Measurements from ENCODE around the gene PJA2.

Gene PJA2

GRCh38 chr5:109413458-109413857 lies 3.7 kb upstream of the PJA2 start:
- H3K27me3 ChIP-seq (ENCODE audit: control insufficient read depth in 3 of 3, insufficient read depth in 3 of 3, low read depth in 1 of 3, low read length in 3 of 3) = no peaks in the 10 kb centered on the region
- no peak overlapping the region for H3K18ac ChIP-seq (ENCODE audit: low read length)
- peaks cover 2 to 30% of the 10 kb centered on the region in 2 donors for H3K9me3 ChIP-seq (replicated peaks in 1 of 2; ENCODE audit: control insufficient read depth in 2 of 2, insufficient read depth in 1 of 2, low read depth in 1 of 2, low read length in 2 of 2)
- peaks cover 2% of the 10 kb centered on the region for H3K79me1 ChIP-seq (ENCODE audit: low read depth, low read length)
- DNase-seq (ENCODE audit: low spot score) = peak; percentile 39
- H3K4me1 ChIP-seq (ENCODE audit: control insufficient read depth in 2 of 2, insufficient read depth in 1 of 2, low read depth in 1 of 2, low read length in 2 of 2) = peaks cover 6 to 12% of the 10 kb centered on the region in 2 donors
- H3K23ac ChIP-seq (ENCODE audit: low read depth, low read length, poor library complexity) = no peak overlapping the region
- H3K9ac ChIP-seq (ENCODE audit: low read depth, low read length, poor library complexity) = no peak overlapping the region
- peak overlapping the region; percentile 70 for H3K27ac ChIP-seq (replicated peaks; ENCODE audit: low read length)
- no peaks in the 10 kb centered on the region for H3K36me3 ChIP-seq (replicated peaks in 1 of 2; ENCODE audit: control insufficient read depth in 2 of 2, insufficient read depth in 2 of 2, low read length in 2 of 2)
- no peak overlapping the region for H2AK5ac ChIP-seq (ENCODE audit: low read depth, low read length)
- no peak overlapping the region for H2BK5ac ChIP-seq (ENCODE audit: low read length)
- H2BK120ac ChIP-seq (ENCODE audit: low read depth, low read length) = no peak overlapping the region
- no peak overlapping the region for H3K4ac ChIP-seq (ENCODE audit: low read length)
- H3K14ac ChIP-seq (ENCODE audit: low read length) = no peak overlapping the region
- H3K4me2 ChIP-seq (ENCODE audit: insufficient read depth, low read length, poor library complexity, severe bottlenecking) = no peak overlapping the region
- H2AFZ ChIP-seq (ENCODE audit: low read length) = peak overlapping the region; percentile 16
- no peak overlapping the region for H4K8ac ChIP-seq (ENCODE audit: low read depth, low read length)
- H4K91ac ChIP-seq (ENCODE audit: low read depth, low read length, poor library complexity) = no peak overlapping the region
- no peak overlapping the region for H2BK15ac ChIP-seq (ENCODE audit: low read length)
- no peak overlapping the region for H3K4me3 ChIP-seq (ENCODE audit: low read length in 2 of 2)
- H2BK12ac ChIP-seq (ENCODE audit: low read length) = no peak overlapping the region

GRCh38 chr5:109412981-109413402 lies 3.2 kb upstream of the PJA2 start:
- H3K14ac ChIP-seq (ENCODE audit: low read length) = no peak overlapping the region
- no peak overlapping the region for H2BK5ac ChIP-seq (ENCODE audit: low read length)
- no peak overlapping the region for H3K9ac ChIP-seq (ENCODE audit: low read depth, low read length, poor library complexity)
- peaks cover 2 to 30% of the 10 kb centered on the region in 2 donors for H3K9me3 ChIP-seq (replicated peaks in 1 of 2; ENCODE audit: control insufficient read depth in 2 of 2, insufficient read depth in 1 of 2, low read depth in 1 of 2, low read length in 2 of 2)
- H2BK12ac ChIP-seq (ENCODE audit: low read length) = no peak overlapping the region
- H4K91ac ChIP-seq (ENCODE audit: low read depth, low read length, poor library complexity) = no peak overlapping the region
- no peak overlapping the region for H2AK5ac ChIP-seq (ENCODE audit: low read depth, low read length)
- H3K27me3 ChIP-seq (ENCODE audit: control insufficient read depth in 3 of 3, insufficient read depth in 3 of 3, low read depth in 1 of 3, low read length in 3 of 3) = no peaks in the 10 kb centered on the region
- peak overlapping the region; percentile 70 for H3K27ac ChIP-seq (replicated peaks; ENCODE audit: low read length)
- peaks cover 6 to 12% of the 10 kb centered on the region in 2 donors for H3K4me1 ChIP-seq (ENCODE audit: control insufficient read depth in 2 of 2, insufficient read depth in 1 of 2, low read depth in 1 of 2, low read length in 2 of 2)
- no peak overlapping the region for H2BK120ac ChIP-seq (ENCODE audit: low read depth, low read length)
- no peak overlapping the region for H3K23ac ChIP-seq (ENCODE audit: low read depth, low read length, poor library complexity)
- H3K4me2 ChIP-seq (ENCODE audit: insufficient read depth, low read length, poor library complexity, severe bottlenecking) = no peak overlapping the region
- H2BK15ac ChIP-seq (ENCODE audit: low read length) = no peak overlapping the region
- WGBS, 2 donors (ENCODE audit: extremely low coverage in 2 of 2, insufficient read length in 2 of 2, insufficient replicate concordance in 1 of 2) = no CpG with 5 or more reads among the region's 1 CpG
- no peak for DNase-seq (ENCODE audit: low spot score)
- H3K18ac ChIP-seq (ENCODE audit: low read length) = no peak overlapping the region
- H3K4ac ChIP-seq (ENCODE audit: low read length) = no peak overlapping the region
- peaks cover 2% of the 10 kb centered on the region for H3K79me1 ChIP-seq (ENCODE audit: low read depth, low read length)
- no peak overlapping the region for H2AFZ ChIP-seq (ENCODE audit: low read length)
- H3K4me3 ChIP-seq (ENCODE audit: low read length in 2 of 2) = no peak overlapping the region
- no peaks in the 10 kb centered on the region for H3K36me3 ChIP-seq (replicated peaks in 1 of 2; ENCODE audit: control insufficient read depth in 2 of 2, insufficient read depth in 2 of 2, low read length in 2 of 2)
- no peak overlapping the region for H4K8ac ChIP-seq (ENCODE audit: low read depth, low read length)

GRCh38 chr5:109411627-109412026 lies 1.9 kb upstream of the PJA2 start:
- Histone ChIP-seq H3K9ac (ENCODE audit: low read depth, low read length, poor library complexity) (no peak overlapping the region), H3K23ac (ENCODE audit: low read depth, low read length, poor library complexity) (no peak overlapping the region), H2BK12ac (ENCODE audit: low read length) (no peak overlapping the region), H3K79me1 (ENCODE audit: low read depth, low read length) (peaks cover 2% of the 10 kb centered on the region), H3K27me3 (ENCODE audit: control insufficient read depth in 3 of 3, insufficient read depth in 3 of 3, low read depth in 1 of 3, low read length in 3 of 3) (no peaks in the 10 kb centered on the region), H2AK5ac (ENCODE audit: low read depth, low read length) (no peak overlapping the region), H3K4me2 (ENCODE audit: insufficient read depth, low read length, poor library complexity, severe bottlenecking) (no peak overlapping the region), H3K4me1 (ENCODE audit: control insufficient read depth in 2 of 2, insufficient read depth in 1 of 2, low read depth in 1 of 2, low read length in 2 of 2) (peaks cover 6 to 12% of the 10 kb centered on the region in 2 donors), H3K36me3 (replicated peaks in 1 of 2; ENCODE audit: control insufficient read depth in 2 of 2, insufficient read depth in 2 of 2, low read length in 2 of 2) (no peaks in the 10 kb centered on the region), H3K9me3 (replicated peaks in 1 of 2; ENCODE audit: control insufficient read depth in 2 of 2, insufficient read depth in 1 of 2, low read depth in 1 of 2, low read length in 2 of 2) (peaks cover 2 to 30% of the 10 kb centered on the region in 2 donors), H3K4me3 (ENCODE audit: low read length in 2 of 2) (no peak overlapping the region), H4K8ac (ENCODE audit: low read depth, low read length) (no peak overlapping the region), H4K91ac (ENCODE audit: low read depth, low read length, poor library complexity) (no peak overlapping the region), H2BK5ac (ENCODE audit: low read length) (no peak overlapping the region), H2AFZ (ENCODE audit: low read length) (peak overlapping the region; percentile 23), H3K27ac (replicated peaks; ENCODE audit: low read length) (no peak overlapping the region), H2BK15ac (ENCODE audit: low read length) (no peak overlapping the region), H3K4ac (ENCODE audit: low read length) (no peak overlapping the region), H3K14ac (ENCODE audit: low read length) (no peak overlapping the region), H3K18ac (ENCODE audit: low read length) (no peak overlapping the region), H2BK120ac (ENCODE audit: low read depth, low read length) (no peak overlapping the region)
- no peak for DNase-seq (ENCODE audit: low spot score)
- no CpG with 5 or more reads among the region's 3 CpGs for WGBS, 2 donors (ENCODE audit: extremely low coverage in 2 of 2, insufficient read length in 2 of 2, insufficient replicate concordance in 1 of 2)

GRCh38 chr5:109411149-109411514 lies 1.4 kb upstream of the PJA2 start:
- no peak overlapping the region for H2BK5ac ChIP-seq (ENCODE audit: low read length)
- no peak for DNase-seq (ENCODE audit: low spot score)
- H4K8ac ChIP-seq (ENCODE audit: low read depth, low read length) = no peak overlapping the region
- peak overlapping the region; percentile 67 for H3K4me2 ChIP-seq (ENCODE audit: insufficient read depth, low read length, poor library complexity, severe bottlenecking)
- H3K4ac ChIP-seq (ENCODE audit: low read length) = no peak overlapping the region
- no peak overlapping the region for H2BK12ac ChIP-seq (ENCODE audit: low read length)
- H3K9me3 ChIP-seq (replicated peaks in 1 of 2; ENCODE audit: control insufficient read depth in 2 of 2, insufficient read depth in 1 of 2, low read depth in 1 of 2, low read length in 2 of 2) = peaks cover 2 to 27% of the 10 kb centered on the region in 2 donors
- peak overlapping the region; percentile 69 for H2AFZ ChIP-seq (ENCODE audit: low read length)
- no peaks in the 10 kb centered on the region for H3K27me3 ChIP-seq (ENCODE audit: control insufficient read depth in 3 of 3, insufficient read depth in 3 of 3, low read depth in 1 of 3, low read length in 3 of 3)
- H2BK15ac ChIP-seq (ENCODE audit: low read length) = no peak overlapping the region
- WGBS, 2 donors (ENCODE audit: extremely low coverage in 2 of 2, insufficient read length in 2 of 2, insufficient replicate concordance in 1 of 2) = no CpG with 5 or more reads among the region's 2 CpGs
- H4K91ac ChIP-seq (ENCODE audit: low read depth, low read length, poor library complexity) = no peak overlapping the region
- no peak overlapping the region for H2BK120ac ChIP-seq (ENCODE audit: low read depth, low read length)
- H3K79me1 ChIP-seq (ENCODE audit: low read depth, low read length) = peaks cover 2% of the 10 kb centered on the region
- no peak overlapping the region for H3K23ac ChIP-seq (ENCODE audit: low read depth, low read length, poor library complexity)
- H3K9ac ChIP-seq (ENCODE audit: low read depth, low read length, poor library complexity) = no peak overlapping the region
- H3K14ac ChIP-seq (ENCODE audit: low read length) = no peak overlapping the region
- no peak overlapping the region for H2AK5ac ChIP-seq (ENCODE audit: low read depth, low read length)
- H3K4me3 ChIP-seq (ENCODE audit: low read length in 2 of 2) = peak overlapping the region in 1 of 2 donors; percentile 52
- peak overlapping the region; percentile 100 for H3K27ac ChIP-seq (replicated peaks; ENCODE audit: low read length)
- H3K18ac ChIP-seq (ENCODE audit: low read length) = no peak overlapping the region
- H3K4me1 ChIP-seq (ENCODE audit: control insufficient read depth in 2 of 2, insufficient read depth in 1 of 2, low read depth in 1 of 2, low read length in 2 of 2) = peaks cover 6 to 12% of the 10 kb centered on the region in 2 donors
- no peaks in the 10 kb centered on the region for H3K36me3 ChIP-seq (replicated peaks in 1 of 2; ENCODE audit: control insufficient read depth in 2 of 2, insufficient read depth in 2 of 2, low read length in 2 of 2)
